ENCODE data around the gene IL27RA. TPM values are rescaled to one million over a fixed set of nuclear protein-coding genes. Genes with fewer than 3 reads are reported as not detected.

Gene IL27RA
- total and polyA plus RNA-seq, 4 donors = 1.0 to 2.8 (median 1.6) TPM

DNA sequence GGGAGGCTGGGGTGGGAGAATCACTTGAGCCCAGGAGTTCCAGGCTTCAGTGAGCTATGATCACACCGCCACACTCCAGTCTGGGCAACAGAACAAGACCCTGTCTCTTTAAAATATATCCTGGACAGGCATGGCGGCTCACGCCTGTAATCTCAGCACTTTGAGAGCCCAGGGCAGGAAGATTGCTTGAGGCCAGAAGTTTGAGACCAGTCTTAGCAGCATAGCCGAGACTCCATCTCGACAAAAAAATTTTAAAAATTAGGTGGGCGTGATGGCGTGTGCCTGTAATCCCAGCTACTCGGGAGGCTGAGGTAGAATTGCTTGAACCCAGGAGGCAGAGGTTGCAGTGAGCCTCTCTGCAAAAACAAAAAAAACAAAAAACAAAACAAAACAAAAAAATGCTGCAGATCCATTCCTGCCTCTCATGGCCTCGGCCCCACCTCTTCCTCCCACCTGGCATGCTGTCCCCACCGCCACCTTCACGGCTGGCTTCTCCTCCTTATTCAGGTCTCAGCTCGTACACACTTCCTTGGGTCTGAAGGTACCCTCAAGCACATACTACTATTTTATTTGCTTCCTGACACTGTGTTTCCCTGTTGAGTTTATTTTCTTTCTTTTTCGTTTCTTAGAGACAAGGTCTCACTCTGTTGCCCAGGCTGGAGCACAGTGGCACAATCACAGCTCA, 30.7 kb upstream of the IL27RA start:
- peaks cover 6 to 15% (median 10%) of the 10 kb centered on the region in 4 donors for H3K4me1 ChIP-seq (ENCODE audit: control insufficient read depth in 4 of 4, insufficient read depth in 4 of 4, low read length in 3 of 4)
- H3K9ac ChIP-seq (ENCODE audit: low read depth in 1 of 2, low read length in 2 of 2) = no peak overlapping the region
- WGBS = 95% methylated on average over 13 of the region's 13 CpGs
- no peak for TF ChIP-seq EGR1 (IDR thresholded peaks at IDR 0.05; ENCODE audit: low read depth in 2 of 2)
- TF ChIP-seq, protein P1, sequence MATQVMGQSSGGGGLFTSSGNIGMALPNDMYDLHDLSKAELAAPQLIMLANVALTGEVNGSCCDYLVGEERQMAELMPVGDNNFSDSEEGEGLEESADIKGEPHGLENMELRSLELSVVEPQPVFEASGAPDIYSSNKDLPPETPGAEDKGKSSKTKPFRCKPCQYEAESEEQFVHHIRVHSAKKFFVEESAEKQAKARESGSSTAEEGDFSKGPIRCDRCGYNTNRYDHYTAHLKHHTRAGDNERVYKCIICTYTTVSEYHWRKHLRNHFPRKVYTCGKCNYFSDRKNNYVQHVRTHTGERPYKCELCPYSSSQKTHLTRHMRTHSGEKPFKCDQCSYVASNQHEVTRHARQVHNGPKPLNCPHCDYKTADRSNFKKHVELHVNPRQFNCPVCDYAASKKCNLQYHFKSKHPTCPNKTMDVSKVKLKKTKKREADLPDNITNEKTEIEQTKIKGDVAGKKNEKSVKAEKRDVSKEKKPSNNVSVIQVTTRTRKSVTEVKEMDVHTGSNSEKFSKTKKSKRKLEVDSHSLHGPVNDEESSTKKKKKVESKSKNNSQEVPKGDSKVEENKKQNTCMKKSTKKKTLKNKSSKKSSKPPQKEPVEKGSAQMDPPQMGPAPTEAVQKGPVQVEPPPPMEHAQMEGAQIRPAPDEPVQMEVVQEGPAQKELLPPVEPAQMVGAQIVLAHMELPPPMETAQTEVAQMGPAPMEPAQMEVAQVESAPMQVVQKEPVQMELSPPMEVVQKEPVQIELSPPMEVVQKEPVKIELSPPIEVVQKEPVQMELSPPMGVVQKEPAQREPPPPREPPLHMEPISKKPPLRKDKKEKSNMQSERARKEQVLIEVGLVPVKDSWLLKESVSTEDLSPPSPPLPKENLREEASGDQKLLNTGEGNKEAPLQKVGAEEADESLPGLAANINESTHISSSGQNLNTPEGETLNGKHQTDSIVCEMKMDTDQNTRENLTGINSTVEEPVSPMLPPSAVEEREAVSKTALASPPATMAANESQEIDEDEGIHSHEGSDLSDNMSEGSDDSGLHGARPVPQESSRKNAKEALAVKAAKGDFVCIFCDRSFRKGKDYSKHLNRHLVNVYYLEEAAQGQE (IDR thresholded peaks at IDR 0.05) = no peak
- TF ChIP-seq, protein P2, sequence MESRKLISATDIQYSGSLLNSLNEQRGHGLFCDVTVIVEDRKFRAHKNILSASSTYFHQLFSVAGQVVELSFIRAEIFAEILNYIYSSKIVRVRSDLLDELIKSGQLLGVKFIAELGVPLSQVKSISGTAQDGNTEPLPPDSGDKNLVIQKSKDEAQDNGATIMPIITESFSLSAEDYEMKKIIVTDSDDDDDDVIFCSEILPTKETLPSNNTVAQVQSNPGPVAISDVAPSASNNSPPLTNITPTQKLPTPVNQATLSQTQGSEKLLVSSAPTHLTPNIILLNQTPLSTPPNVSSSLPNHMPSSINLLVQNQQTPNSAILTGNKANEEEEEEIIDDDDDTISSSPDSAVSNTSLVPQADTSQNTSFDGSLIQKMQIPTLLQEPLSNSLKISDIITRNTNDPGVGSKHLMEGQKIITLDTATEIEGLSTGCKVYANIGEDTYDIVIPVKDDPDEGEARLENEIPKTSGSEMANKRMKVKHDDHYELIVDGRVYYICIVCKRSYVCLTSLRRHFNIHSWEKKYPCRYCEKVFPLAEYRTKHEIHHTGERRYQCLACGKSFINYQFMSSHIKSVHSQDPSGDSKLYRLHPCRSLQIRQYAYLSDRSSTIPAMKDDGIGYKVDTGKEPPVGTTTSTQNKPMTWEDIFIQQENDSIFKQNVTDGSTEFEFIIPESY (IDR thresholded peaks at IDR 0.05) = no peak
- TF ChIP-seq, protein P3, sequence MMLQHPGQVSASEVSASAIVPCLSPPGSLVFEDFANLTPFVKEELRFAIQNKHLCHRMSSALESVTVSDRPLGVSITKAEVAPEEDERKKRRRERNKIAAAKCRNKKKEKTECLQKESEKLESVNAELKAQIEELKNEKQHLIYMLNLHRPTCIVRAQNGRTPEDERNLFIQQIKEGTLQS (IDR thresholded peaks at IDR 0.05) = no peak
- no peak for TF ChIP-seq RAD21 (IDR thresholded peaks at IDR 0.05)
- TF ChIP-seq GABPA (IDR thresholded peaks at IDR 0.05 in 1 of 2, conservative IDR thresholded peaks at IDR 0.05 in 1 of 2) = no peak
- no peak for TF ChIP-seq YY1 (IDR thresholded peaks at IDR 0.05)
- no peak for TF ChIP-seq NR2F2 (IDR thresholded peaks at IDR 0.05)
- no peak for TF ChIP-seq JUND (IDR thresholded peaks at IDR 0.05)
- no peak for TF ChIP-seq HNF4A (conservative IDR thresholded peaks at IDR 0.05)
- TF ChIP-seq RXRA (IDR thresholded peaks at IDR 0.05) = no peak
- TF ChIP-seq HNF4G (IDR thresholded peaks at IDR 0.05) = no peak
- TF ChIP-seq, protein P4, sequence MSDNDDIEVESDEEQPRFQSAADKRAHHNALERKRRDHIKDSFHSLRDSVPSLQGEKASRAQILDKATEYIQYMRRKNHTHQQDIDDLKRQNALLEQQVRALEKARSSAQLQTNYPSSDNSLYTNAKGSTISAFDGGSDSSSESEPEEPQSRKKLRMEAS (IDR thresholded peaks at IDR 0.05) = no peak
- TF ChIP-seq FOXA2 (IDR thresholded peaks at IDR 0.05) = no peak
- no peak for TF ChIP-seq TAF1 (conservative IDR thresholded peaks at IDR 0.05)
- no peak for TF ChIP-seq FOXA1 (IDR thresholded peaks at IDR 0.05)
- TF ChIP-seq SP1 (IDR thresholded peaks at IDR 0.05) = no peak
- TF ChIP-seq, protein P5, sequence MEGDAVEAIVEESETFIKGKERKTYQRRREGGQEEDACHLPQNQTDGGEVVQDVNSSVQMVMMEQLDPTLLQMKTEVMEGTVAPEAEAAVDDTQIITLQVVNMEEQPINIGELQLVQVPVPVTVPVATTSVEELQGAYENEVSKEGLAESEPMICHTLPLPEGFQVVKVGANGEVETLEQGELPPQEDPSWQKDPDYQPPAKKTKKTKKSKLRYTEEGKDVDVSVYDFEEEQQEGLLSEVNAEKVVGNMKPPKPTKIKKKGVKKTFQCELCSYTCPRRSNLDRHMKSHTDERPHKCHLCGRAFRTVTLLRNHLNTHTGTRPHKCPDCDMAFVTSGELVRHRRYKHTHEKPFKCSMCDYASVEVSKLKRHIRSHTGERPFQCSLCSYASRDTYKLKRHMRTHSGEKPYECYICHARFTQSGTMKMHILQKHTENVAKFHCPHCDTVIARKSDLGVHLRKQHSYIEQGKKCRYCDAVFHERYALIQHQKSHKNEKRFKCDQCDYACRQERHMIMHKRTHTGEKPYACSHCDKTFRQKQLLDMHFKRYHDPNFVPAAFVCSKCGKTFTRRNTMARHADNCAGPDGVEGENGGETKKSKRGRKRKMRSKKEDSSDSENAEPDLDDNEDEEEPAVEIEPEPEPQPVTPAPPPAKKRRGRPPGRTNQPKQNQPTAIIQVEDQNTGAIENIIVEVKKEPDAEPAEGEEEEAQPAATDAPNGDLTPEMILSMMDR (IDR thresholded peaks at IDR 0.05; ENCODE audit: low read depth, low read length, missing input control) = no peak
- no peaks in the 10 kb centered on the region for H3K27me3 ChIP-seq (ENCODE audit: control insufficient read depth in 4 of 4, insufficient read depth in 4 of 4, low read length in 3 of 4)
- H3K9me3 ChIP-seq (ENCODE audit: control insufficient read depth in 4 of 4, low read length in 3 of 4) = peaks cover 0 to 3% (median 1%) of the 10 kb centered on the region in 4 donors
- H3K4me3 ChIP-seq (ENCODE audit: low read depth in 1 of 3, low read length in 3 of 3) = no peak overlapping the region
- H3K36me3 ChIP-seq (ENCODE audit: control insufficient read depth in 4 of 4, insufficient read depth in 3 of 4, low read depth in 1 of 4, low read length in 3 of 4) = peaks cover 0 to 6% (median 0%) of the 10 kb centered on the region in 4 donors
- DNase-seq (ENCODE audit: low spot score) = no peak
- no peak overlapping the region for H3K27ac ChIP-seq (ENCODE audit: low read depth in 1 of 2, low read length in 2 of 2)

All from liver (tissue), 9 donors.